ENCODE measurements around the gene DNASE1L2.
"Not testable (repeated sequence)": the region's sequence is repeated elsewhere in the genome, so short reads cannot be mapped to it uniquely, and the experiment has no call there.

Gene DNASE1L2

GRCh38 chr16:2236337-2237101, at the start of gene DNASE1L2:
Gene DNASE1L2, plus strand, starts transcription at chr16:2236444. Its CDS starts 373 bp downstream, at chr16:2236817.
- DNase-seq (ENCODE audit: low read depth in 2 of 2) = no peak

GRCh38 chr16:2186505-2186904, 49.7 kb upstream of the DNASE1L2 start:
- DNase-seq (ENCODE audit: low read depth in 2 of 2) = no peak

DNA sequence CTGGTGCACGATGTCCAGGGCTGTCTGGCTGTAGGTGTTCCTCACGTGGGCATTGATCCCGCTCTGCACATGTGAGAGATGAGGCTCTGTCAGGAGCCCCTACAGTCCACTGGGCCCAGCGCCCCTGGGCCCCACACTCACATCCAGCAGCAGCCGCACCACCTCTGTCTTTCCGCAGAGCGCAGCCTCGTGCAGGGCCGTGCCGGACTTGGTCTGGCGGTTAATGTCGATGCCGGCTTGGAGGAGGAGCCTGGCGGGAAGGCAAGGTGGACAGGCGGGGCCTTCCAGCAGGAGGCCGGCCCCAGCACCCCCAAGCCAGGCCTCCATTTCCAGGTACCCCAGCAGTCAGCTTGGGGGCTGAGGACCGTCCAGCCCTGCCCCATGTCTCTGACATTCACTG, 49.0 kb upstream of the DNASE1L2 start:
- no peak for DNase-seq (ENCODE audit: low read depth in 2 of 2)

DNA sequence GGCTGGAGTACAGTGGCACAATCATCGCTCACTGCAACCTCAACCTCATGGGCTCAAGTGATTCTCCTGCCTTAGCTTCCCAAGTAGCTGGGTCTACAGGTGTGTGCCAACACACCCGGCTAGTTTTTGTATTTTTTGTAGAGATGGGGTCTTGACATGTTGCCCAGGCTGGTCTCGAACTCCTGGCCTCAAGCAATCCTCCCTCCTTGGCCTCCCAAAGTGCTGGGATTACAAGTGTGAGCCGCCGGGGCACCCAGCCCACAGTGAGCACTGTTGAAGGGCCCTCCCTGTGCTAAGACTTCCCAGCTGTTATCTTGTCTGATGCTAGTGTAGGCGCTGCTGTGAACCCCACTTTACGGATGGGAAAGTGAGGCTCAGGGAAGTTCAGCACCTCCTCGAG, 47.8 kb upstream of the DNASE1L2 start:
- DNase-seq (ENCODE audit: low read depth in 2 of 2) = no peak

GRCh38 chr16:2189252-2189893, 46.9 kb upstream of the DNASE1L2 start:
- no peak for DNase-seq (ENCODE audit: low read depth in 2 of 2)

DNA sequence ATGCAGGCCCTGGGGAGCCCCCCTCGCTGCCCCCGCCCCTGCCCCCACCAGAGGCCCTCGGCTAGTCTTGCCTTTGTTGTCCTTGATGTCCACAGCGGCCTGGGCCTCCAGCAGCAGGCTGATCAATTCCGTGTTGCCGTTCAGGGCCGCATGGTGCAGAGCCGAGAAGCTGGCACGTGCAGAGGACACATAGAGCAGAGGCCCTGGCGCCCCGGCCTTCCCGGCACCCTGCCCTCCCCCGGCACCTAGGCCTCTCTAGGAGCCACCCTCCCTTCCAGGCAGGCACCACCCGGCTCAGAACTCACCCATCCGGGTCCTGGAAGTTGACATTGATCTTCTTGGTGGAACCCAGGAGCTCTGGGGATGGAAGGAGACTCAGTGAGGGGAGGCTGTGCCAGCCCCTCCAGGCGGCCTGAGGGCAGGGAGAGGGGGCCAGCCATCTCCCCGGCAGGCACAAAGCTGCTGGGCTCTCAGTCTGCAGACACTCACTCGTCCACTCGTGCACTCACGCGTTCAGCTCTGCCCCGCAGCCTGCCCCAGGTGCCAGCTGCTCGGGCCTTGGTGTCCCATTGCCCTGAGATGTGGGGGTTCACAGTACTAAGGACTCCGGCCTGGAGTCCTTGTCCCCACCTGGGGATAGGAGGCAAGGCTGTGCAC, 46.1 kb upstream of the DNASE1L2 start:
- no peak for DNase-seq (ENCODE audit: low read depth in 2 of 2)

DNA sequence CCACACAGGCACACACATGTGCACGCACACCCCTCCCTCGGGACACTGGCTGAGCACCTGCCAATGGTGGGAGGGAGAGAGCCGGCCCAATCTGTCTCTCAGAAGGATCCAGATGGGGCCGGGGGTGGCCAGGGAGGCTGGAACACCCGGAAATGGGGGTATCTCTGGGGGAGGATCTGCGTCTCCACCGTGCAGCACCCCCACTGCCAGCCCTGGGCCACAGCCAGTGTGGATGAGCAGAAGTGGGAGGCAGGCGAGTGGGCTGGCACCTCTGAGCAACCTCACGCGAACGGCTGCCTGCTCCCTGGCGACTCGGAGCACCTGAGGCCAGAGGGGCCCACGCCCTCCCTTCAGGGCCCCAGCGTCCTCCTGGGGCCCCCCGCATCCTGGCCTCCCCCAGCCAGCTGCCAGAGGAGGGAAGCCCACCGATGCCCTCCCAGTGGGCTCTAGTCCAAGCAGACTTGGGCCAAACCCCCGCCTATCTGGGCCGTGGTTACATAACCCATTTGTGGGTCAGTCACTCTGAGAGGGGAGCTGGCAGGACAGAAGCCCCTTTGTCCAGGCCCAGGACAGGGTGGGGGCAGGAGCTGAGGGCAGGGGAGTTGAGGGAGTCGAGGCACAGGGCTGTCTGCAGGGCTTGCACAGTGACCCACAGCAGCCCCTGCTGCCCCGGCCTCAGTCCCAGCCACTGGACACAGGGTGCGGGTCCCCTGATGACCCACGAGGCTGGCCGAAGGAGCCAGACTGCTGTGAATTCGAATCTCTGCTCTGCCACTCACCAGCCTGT, 45.4 kb upstream of the DNASE1L2 start:
- DNase-seq (ENCODE audit: low read depth in 2 of 2) = no peak

DNA sequence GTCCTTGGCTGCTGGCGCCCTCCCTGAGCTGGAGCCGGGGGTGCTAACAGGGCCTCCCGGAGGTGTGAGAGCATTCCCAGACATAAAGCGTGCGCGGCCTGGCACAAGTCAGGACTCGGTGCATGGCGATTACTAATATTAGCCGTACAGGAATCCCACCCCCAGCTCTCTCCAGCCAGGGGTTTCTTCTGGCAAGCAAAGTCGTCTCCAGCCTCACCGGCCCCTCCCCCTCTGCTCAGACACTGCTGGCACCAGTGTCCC, 44.9 kb upstream of the DNASE1L2 start:
- DNase-seq (ENCODE audit: low read depth in 2 of 2) = no peak

- no peak for DNase-seq (ENCODE audit: low read depth in 2 of 2)
Measured at GRCh38 chr16:2194166-2194834, 41.9 kb upstream of the DNASE1L2 start.

GRCh38 chr16:2194852-2195321, 41.4 kb upstream of the DNASE1L2 start:
- DNase-seq (ENCODE audit: low read depth in 2 of 2) = peak in 1 of 2 donors; percentile 17

DNA sequence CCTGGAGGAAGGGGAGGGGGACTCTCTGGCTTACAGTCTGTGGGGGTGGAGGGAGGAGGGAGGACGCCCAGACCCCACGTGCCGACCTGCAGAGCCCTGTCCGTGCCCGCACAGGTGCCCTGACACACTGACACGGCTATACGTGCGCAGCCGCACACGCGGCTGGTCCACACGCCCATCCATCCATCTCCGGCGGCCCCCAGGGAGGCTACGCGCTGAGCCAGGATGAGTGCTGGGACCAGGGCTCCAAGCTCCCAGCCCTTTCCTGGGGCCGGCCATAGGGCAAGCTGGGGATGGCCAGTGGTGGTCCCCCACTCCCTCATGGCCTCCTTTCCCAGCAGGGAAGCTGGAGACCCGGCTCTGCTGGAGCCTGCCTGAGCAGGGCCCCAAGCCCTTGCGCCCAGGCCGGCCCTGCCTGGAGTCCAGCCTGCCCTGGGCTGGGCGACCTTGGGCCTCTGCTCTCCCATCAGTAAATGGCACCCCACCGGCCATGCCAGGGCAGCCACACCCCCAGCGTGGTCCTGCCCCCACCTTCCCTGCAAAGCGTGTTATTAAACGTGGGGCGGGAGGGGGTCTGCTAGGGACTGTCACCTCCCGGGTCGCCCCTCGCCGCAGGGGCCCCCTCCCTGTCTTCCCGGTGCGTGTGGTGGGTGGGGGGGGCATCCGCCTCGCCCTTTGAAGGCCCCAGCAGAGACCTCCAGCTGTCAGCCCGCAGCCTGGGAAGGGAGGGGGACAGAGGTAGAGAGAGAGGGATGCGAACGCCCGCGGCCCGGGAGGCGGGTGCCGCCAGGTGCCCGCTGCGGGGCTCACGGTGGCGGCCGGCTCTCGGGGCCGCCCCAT, 40.7 kb upstream of the DNASE1L2 start:
- no peak for DNase-seq (ENCODE audit: low read depth in 2 of 2)

DNA sequence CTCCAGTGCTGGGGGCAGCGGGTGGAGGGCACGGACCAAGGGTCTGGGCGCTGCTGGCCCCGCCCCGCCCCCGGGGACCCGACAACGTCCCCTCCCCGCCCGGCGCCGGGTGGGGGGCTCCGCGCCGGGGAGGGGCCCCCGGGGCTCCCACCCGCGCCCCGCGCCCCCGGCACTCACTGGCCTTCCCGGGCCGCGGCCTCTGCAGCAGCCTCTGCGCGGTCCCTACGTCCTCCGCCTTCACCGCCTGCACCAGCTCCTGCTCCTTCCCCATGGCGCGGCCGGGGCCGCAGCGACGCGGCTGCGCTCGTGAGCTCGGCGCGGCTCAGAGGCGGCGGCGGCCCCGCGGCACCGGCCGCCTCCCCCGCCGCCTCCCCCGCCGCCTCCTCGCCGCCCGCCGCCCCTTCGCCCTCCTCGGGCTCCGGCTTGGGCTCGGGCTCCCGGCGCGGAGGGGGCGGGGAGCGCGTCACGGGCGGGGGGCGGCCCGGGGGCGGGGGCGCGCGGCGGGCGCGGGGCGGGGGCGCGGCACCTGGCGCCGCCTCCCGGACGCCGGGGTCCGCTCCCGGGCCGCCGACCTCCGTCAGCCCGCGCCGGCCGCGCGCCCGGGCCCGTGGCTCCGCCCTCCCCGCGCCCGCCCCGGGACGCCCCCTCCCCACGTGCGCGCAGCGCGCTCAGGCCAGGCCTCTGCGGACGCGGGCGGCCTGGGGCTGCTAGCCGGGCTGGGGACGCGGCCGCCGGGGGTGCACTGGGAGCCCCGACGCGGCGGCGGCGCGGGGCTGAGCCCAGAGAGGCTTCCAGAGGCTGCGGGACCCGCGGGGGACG, 39.9 kb upstream of the DNASE1L2 start, which contains the start of gene CASKIN1:
CASKIN1 (minus strand) TSS at position 444 of the 819 bp plus-strand sequence; CDS start at position 271, 173 bp downstream.
- DNase-seq (ENCODE audit: low read depth in 2 of 2) = no peak

- DNase-seq (ENCODE audit: low read depth in 2 of 2) = no peak
Measured at GRCh38 chr16:2196981-2197511, 39.2 kb upstream of the DNASE1L2 start.

DNA sequence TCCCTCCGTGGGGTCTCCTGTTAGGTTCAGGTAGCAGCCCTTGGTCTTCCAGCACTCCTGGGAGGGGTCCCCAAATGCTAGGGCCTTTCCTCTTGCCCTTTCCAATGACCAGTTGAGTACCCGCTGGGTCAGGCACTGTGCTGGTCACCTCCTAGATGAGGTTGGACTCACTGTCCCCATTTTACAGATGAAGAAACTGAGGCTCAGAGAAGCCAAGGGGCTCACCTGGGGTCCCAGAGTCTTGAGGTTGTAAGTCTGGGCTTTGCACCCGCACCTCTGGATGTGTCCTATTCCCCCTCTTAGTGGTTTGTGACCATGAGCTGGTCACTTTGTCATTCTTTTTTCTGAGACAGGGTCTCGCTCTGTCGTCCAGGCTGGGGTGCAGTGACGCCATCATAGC, 38.5 kb upstream of the DNASE1L2 start:
- DNase-seq (ENCODE audit: low read depth in 2 of 2) = no peak

DNA sequence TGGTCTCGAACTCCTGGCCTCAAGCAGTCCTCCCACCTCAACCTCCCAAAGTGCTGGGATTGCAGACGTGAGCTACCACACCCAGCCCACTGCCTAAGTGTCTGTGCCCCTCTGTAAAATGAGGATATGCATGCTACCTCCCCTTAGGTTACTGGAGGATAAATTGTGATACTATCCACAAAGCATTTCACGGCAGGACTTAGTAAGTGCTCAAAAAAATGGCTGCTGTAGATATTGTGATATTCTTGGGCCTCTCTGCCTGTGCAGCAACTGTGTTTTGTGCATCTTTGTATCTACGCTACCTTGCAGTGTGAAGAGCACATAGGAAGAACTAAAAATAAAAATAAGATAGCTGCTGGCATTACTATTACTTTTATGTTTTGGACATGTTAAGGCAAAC, 38.0 kb upstream of the DNASE1L2 start:
- DNase-seq (ENCODE audit: low read depth in 2 of 2) = no peak

DNA sequence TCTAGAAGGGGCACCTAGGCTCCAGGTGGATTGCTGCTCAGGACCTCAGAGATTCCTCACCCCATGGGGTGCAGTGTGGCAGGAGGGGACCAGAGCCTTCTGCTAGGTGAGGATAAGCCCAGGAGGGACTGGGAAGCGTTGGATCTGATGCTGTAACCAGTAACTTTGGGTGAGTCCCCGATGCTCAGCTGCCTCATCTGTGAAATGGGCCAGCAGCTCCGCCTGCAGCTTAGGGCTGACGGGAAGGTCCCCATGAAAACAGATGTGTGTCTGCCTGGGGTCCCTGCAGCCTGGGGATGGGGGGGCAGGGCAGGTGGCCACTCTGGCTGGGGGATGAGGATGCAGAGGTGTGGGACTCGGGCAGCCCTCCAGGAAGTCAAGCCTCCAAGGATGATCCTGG, 37.1 kb upstream of the DNASE1L2 start:
- no peak for DNase-seq (ENCODE audit: low read depth in 2 of 2)

DNA sequence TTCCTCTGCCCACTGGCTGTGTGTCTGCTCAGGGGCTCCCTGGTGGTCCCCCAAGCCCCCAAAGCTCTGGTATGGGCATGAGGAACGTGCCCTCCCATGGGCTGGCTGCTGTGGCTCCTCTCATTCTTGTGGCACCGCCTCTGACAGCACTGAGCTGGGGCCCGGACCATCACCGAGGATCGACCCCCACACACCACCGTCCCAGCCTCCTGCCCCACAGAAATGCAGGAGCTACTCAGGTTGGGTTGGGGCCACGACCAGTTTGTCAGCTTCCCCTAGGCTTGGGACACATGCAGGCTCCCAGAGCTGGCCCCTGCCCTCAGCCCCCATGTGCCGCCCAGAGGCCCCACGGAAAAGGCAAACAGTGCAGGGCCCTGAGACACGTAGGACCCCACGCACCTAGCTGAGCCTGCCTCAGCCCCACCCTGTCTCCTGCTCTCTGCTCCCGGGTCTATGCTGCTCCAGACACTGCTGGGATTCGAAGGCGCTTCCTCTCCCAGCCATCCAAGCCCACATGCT, 36.6 kb upstream of the DNASE1L2 start:
- no peak for DNase-seq (ENCODE audit: low read depth in 2 of 2)

DNA sequence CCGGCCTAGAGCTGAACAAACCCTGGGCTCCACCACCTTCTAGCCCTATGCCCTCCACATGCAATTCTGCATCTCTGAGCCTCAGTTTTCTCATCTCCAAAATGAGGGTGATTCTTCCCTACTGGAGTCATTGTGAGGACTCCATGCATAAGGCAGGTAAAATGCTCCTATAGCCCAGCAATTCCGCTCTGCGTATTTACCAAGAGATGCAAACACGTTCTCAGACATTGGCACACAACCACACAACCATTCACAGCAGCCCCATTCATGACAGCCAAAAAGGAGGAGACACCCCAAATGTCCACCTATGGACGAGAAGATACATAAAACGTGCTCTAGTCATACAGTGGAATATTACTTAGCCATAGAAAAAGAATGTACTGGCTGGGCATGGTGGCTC, 35.9 kb upstream of the DNASE1L2 start:
- no peak for DNase-seq (ENCODE audit: low read depth in 2 of 2)

DNA sequence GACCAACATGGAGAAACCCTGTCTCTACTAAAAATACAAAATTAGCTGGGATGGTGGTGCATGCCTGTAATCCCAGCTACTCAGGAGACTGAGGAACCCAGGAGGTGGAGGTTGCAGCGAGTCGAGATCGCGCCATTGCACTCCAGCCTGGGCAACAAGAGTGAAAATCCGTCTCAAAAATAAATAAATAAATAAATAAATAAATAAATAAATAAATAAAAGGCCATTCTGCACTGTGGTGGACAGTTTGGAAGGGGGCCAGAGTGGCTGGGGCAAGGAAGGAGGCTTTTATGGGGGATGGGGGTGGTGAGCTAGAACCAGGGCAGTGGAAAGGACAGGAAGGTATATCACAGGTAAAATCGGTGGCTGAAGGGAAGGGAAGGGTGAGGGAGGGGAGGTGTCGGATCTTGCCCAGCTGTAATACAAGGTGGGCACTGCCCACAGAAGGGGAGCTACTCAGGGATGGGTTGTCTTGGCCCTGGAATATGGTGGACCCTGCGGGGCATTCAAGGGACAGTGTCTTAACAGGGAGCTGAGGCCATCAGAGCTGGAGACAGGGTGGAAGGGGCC, 33.0 kb upstream of the DNASE1L2 start:
- not testable (repeated sequence) for DNase-seq (ENCODE audit: low read depth in 2 of 2)
